ENCODE results near the gene RTRAF.
A peak's percentile ranks its signal among the peaks of the same experiment; 100 is the strongest.

RTRAF gene

GRCh38 chr14:52020161-52020714 lies 30.9 kb downstream of the RTRAF start:
- DNase-seq (ENCODE audit: low read depth, low spot score) = no peak

GRCh38 chr14:52020866-52021717 lies 31.7 kb downstream of the RTRAF start:
- no peak for DNase-seq (ENCODE audit: low read depth, low spot score)

- DNase-seq (ENCODE audit: low read depth, low spot score) = no peak
Measured at GRCh38 chr14:52021957-52022600, 32.7 kb downstream of the RTRAF start.

- peak; percentile 68 for DNase-seq (ENCODE audit: low read depth, low spot score)
Measured at GRCh38 chr14:52023518-52023917, 34.2 kb downstream of the RTRAF start.

- peak; percentile 53 for DNase-seq (ENCODE audit: low read depth, low spot score)
Measured at GRCh38 chr14:52025310-52025709, 36.0 kb downstream of the RTRAF start.

GRCh38 chr14:52026017-52026660 lies 36.8 kb downstream of the RTRAF start:
- no peak for DNase-seq (ENCODE audit: low read depth, low spot score)

- DNase-seq (ENCODE audit: low read depth, low spot score) = no peak
Measured at GRCh38 chr14:52026901-52027300, 37.6 kb downstream of the RTRAF start.

GRCh38 chr14:52029881-52030280 lies 40.5 kb downstream of the RTRAF start:
- DNase-seq (ENCODE audit: low read depth, low spot score) = no peak

- DNase-seq (ENCODE audit: low read depth, low spot score) = peak; percentile 88
Measured at GRCh38 chr14:52031781-52032180, 42.4 kb downstream of the RTRAF start.

- DNase-seq (ENCODE audit: low read depth, low spot score) = peak; percentile 49
Measured at GRCh38 chr14:52032204-52032801, 43.0 kb downstream of the RTRAF start.

- DNase-seq (ENCODE audit: low read depth, low spot score) = peak; percentile 56
Measured at GRCh38 chr14:52033101-52033642, 43.8 kb downstream of the RTRAF start.

GRCh38 chr14:52039124-52039815 lies 49.9 kb downstream of the RTRAF start:
- DNase-seq (ENCODE audit: low read depth, low spot score) = no peak

GRCh38 chr14:52040598-52040997 lies 51.3 kb downstream of the RTRAF start:
- DNase-seq (ENCODE audit: low read depth, low spot score) = no peak

GRCh38 chr14:52042371-52043289 lies 53.3 kb downstream of the RTRAF start:
- DNase-seq (ENCODE audit: low read depth, low spot score) = peak; percentile 74

GRCh38 chr14:52043690-52044089 lies 54.3 kb downstream of the RTRAF start:
- no peak for DNase-seq (ENCODE audit: low read depth, low spot score)

- peak; percentile 78 for DNase-seq (ENCODE audit: low read depth, low spot score)
Measured at GRCh38 chr14:52044791-52045522, 55.6 kb downstream of the RTRAF start.

GRCh38 chr14:52046376-52046917 lies 57.1 kb downstream of the RTRAF start:
- no peak for DNase-seq (ENCODE audit: low read depth, low spot score)

- no peak for DNase-seq (ENCODE audit: low read depth, low spot score)
Measured at GRCh38 chr14:52048116-52048515, 58.8 kb downstream of the RTRAF start.
